Activated CD8-positive, alpha-beta memory T cell treated with anti-CD3 and anti-CD28 coated beads for 36 hours (primary cell): ENCODE results near the gene DEPDC5. TPM values are rescaled to one million over a fixed set of nuclear protein-coding genes. Genes with fewer than 3 reads are reported as not detected.

Experiments used
- CTCF ChIA-PET: fragments of 350-600 bp; sonication (Branson Sonifier 250); formaldehyde crosslinking; loops from one replicate; lab custom pipeline; 2021; ENCODE audit warnings: antibody characterized with exemption; lab: Charles Lee
- POLR2A ChIA-PET: fragments of 350-600 bp; sonication (Branson Sonifier 250); formaldehyde crosslinking; loops from one replicate; lab custom pipeline; 2021; ENCODE audit warnings: antibody characterized with exemption; lab: Charles Lee
- total RNA-seq, 2 experiments: library from RNA; stranded (reverse); gene quantifications; one replicate each; pipeline ENCODE4 v1.2.3, GENCODE V29; 2021

Gene DEPDC5
- total RNA-seq, 2 experiments from 2014 or later = 35.1 to 38.2 TPM

DNA sequence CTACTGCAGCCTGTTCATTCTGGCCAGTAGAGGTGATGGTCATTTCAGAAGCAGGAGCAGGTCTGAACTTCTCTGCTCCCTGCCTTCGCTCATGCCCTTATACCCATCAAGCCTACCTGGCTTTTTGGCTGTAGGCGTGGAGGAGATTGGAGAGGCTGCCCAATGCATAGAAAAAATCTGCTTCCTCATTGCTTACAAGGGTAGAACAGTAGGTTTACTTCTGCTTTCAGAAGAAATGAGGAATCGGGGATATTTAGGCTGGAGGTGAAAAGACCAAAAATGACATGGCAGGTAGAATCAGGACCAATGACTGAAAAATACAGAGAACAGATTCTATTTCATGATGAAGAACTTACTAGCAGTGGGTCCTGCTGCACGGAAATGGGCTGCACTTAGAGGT is 117.7 kb downstream of the DEPDC5 start:
- CTCF ChIA-PET = no interaction called here
- POLR2A ChIA-PET = no interaction called here

GRCh38 chr22:31872209-31872608 is 118.4 kb downstream of the DEPDC5 start:
- POLR2A ChIA-PET = no interaction called here

DNA sequence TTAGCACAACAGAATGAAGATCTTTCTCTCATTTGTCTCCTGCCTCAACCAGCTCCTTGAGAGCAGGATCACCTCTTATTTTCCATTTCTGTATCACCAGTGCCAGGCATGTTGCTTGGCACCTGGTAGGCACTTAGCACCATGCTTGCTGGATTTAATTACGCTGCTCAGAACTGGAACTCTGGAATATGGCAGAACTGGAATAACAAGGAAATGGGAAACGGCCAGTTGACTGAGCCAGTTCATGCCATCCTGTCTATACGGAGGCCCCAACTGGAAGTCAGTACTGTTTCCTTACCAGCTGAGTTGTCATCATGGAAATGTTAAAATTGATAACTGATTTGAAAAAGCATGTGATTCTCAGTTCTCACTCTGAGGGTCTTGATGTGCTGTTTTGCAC is 121.0 kb downstream of the DEPDC5 start:
- ChIA-PET POLR2A (no interaction called here), CTCF (no interaction called here)

More at GRCh38 chr22:31872209-31872608, 118.4 kb downstream of the DEPDC5 start:
- CTCF ChIA-PET = interaction anchor here (1.2 kb wide), 1 partner anchor 98 kb away, joined by 3 read pairs; no protein-coding TSS in a partner anchor

- POLR2A ChIA-PET = interaction anchor here (0.5 to 0.7 kb wide), 2 partner anchors 31 to 43 kb away, joined by 3 to 9 read pairs; no protein-coding TSS in a partner anchor
These were observed 122.5 kb downstream of the DEPDC5 start for GRCh38 chr22:31876156-31876920.

DNA sequence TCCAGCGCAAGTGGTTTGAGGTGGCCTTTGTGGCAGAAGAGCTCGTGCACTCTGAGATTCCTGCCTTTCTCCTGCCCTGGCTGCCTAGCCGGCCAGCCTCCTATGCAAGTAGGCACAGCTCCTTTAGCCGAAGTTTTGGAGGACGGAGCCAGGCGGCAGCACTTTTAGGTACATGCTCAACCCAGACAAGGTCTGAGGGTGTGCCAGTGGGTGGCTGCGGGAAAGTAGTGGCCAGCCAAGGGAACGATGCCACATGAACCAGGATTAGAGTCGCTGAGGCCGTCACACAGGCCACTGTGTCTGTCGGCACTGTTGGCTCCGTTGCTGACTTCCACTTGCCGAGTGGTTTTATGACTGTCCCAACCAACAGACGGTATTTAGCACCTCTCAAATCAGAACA is 125.8 kb downstream of the DEPDC5 start:
- ChIA-PET CTCF (no interaction called here), POLR2A (no interaction called here)

More at GRCh38 chr22:31876156-31876920, 122.5 kb downstream of the DEPDC5 start:
- CTCF ChIA-PET = no interaction called here

- POLR2A ChIA-PET = no interaction called here
- CTCF ChIA-PET = no interaction called here
These were observed 127.4 kb downstream of the DEPDC5 start for GRCh38 chr22:31881200-31881599.

DNA sequence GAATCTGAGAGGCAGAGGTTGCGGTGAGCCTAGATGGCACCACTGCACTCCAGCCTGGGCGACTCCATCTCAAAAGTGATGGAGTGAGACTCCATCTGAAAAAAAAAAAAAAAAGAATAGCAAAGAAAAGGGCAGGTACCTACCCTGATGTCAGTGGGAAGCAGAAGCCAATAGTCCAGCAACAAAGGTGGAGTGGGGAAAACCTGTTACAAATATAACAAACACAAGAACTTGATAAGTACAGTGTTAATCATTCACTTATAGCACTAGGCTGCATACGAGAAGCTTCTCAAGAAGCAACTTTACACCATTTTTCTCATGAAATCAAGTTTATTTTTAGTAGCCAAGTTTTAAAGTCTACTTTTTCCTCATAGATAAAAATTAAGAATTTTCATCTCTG is 128.0 kb downstream of the DEPDC5 start:
- CTCF ChIA-PET = no interaction called here

GRCh38 chr22:31882971-31883370 is 129.2 kb downstream of the DEPDC5 start:
- ChIA-PET POLR2A (interaction anchor here (0.5 kb wide), 1 partner anchor 52 kb away, joined by 3 read pairs; no protein-coding TSS in a partner anchor), CTCF (no interaction called here)

More for the DNA sequence above, 128.0 kb downstream of the DEPDC5 start:
- POLR2A ChIA-PET = no interaction called here

DNA sequence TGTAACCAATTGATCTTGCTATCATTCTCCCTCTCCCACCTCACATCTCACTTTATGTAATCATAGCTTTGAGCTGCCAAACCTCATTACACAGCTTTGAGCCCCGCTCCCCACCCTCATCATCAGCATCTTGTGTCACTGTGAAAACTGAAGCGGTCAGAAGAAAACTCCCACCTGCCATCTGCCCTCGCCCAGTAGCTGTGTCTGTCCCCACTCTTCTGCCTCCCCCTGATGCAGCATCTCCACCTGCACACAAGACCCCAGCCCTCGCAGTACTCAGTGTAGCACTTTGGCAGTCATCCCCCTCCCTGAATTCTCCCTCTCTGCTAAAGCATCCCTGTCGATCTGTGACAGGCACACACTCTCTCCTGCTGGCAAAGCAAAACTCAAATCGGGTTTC is 130.2 kb downstream of the DEPDC5 start:
- CTCF ChIA-PET = no interaction called here

GRCh38 chr22:31891366-31892079 is 137.7 kb downstream of the DEPDC5 start:
- ChIA-PET CTCF (interaction anchor here (1.3 kb wide), 1 partner anchor 79 kb away, joined by 5 read pairs; no protein-coding TSS in a partner anchor), POLR2A (no interaction called here)

More for the DNA sequence above, 130.2 kb downstream of the DEPDC5 start:
- POLR2A ChIA-PET = no interaction called here

DNA sequence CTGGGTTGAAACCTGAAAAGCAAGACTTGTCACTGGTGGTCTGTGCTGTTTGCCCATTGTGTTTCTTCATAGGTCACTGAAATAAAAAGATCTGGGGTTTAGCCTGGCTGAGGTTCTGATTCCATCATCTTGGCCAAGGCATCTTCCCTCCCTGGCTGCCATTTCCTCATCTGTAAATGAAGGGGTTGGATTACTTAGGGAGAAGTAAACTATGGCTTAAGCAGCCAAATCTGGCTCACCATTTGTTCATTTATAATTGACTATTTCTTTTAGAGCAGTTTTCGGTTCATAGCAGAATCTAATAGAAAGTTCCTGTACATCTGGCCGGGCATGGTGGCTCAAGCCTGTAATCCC is 138.2 kb downstream of the DEPDC5 start:
- ChIA-PET CTCF (interaction anchor here (1.3 kb wide), 1 partner anchor 78 kb away, joined by 5 read pairs; no protein-coding TSS in a partner anchor), POLR2A (no interaction called here)

DNA sequence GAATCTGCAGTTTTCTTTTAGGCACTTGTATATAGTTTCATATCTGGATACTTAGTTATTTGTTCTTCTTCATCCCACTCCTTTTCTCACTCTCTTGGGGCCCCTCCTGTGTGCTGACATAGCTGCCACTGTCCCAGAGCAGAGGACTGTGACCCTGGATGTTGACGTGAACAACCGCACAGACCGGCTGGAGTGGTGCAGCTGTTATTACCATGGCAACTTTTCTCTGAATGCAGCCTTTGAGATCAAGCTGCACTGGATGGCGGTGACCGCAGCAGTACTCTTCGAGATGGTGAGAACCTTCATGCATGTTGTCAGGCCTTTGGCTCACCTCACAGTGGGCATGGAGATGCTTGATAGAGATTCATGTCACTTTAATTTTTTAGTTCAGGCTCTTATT is 139.6 kb downstream of the DEPDC5 start:
- POLR2A ChIA-PET = no interaction called here

GRCh38 chr22:31895411-31896123 is 141.7 kb downstream of the DEPDC5 start:
- CTCF ChIA-PET = interaction anchor here (1.7 kb wide), 1 partner anchor 230 kb away, joined by 4 read pairs; no protein-coding TSS in a partner anchor
- POLR2A ChIA-PET = interaction anchor here (0.6 kb wide), 1 partner anchor 126 kb away, joined by 4 read pairs; no protein-coding TSS in a partner anchor

More for the DNA sequence above, 139.6 kb downstream of the DEPDC5 start:
- CTCF ChIA-PET = no interaction called here

GRCh38 chr22:31896472-31896871 is 142.7 kb downstream of the DEPDC5 start:
- CTCF ChIA-PET = interaction anchor here (1.7 kb wide), 1 partner anchor 231 kb away, joined by 4 read pairs; no protein-coding TSS in a partner anchor
- POLR2A ChIA-PET = no interaction called here

DNA sequence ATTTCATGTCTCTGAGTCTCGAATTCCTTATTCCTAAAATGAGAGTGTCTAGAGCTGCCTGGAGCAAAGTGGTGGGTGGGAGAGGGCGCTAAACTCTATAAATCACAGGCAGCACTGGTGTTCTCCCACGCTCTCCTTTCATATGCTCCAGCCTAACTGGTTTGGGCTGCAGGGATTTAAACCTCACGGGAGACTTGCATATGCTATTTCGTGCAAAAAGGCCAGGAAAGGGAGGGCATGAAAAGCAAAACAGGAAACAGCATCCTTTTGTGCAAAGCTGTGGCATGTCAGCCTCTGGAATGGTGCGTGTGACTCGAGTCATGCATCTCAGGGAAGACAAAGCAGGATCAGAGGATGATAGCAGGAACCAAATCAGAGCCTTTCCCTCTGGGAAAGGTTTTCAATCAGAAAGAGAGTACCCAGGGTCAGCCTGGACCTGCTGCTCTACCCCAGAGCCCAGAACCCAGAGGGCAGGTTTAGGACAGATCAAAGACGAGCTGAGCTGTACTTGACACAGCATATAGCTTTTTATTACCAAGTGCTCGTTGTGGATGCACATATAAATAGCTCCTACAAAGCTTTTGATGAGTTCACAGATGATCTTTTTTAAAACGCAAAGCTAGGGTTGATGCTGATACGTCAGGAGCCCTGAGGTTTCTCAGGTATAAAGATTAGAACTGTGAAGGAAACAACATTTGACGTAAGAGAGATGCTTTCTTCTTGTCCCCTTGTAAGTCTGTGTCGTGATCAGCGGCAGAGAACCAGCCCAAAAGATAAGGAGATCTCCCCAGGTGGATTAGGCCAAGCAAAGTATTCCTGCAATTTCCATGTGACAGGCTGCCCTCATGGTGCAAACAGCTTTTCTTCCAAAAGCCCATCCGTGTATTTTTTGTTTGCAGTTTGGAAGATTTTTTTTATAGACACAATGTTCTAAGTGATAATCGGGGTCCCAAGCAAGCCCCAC is 144.3 kb downstream of the DEPDC5 start:
- ChIA-PET POLR2A (interaction anchor here (0.5 kb wide), 1 partner anchor 13 kb away, joined by 5 read pairs; no protein-coding TSS in a partner anchor), CTCF (interaction anchor here (1.3 kb wide), 1 partner anchor 232 kb away, joined by 4 read pairs; no protein-coding TSS in a partner anchor)

- ChIA-PET POLR2A (no interaction called here), CTCF (interaction anchor here (1.3 kb wide), 1 partner anchor 233 kb away, joined by 4 read pairs; no protein-coding TSS in a partner anchor)
These were observed 145.1 kb downstream of the DEPDC5 start for GRCh38 chr22:31898926-31899325.

- ChIA-PET CTCF (no interaction called here), POLR2A (no interaction called here)
These were observed 145.8 kb downstream of the DEPDC5 start for GRCh38 chr22:31899669-31900068.
